ENCODE measurements around the gene PRRG2.

PRRG2 gene

DNA sequence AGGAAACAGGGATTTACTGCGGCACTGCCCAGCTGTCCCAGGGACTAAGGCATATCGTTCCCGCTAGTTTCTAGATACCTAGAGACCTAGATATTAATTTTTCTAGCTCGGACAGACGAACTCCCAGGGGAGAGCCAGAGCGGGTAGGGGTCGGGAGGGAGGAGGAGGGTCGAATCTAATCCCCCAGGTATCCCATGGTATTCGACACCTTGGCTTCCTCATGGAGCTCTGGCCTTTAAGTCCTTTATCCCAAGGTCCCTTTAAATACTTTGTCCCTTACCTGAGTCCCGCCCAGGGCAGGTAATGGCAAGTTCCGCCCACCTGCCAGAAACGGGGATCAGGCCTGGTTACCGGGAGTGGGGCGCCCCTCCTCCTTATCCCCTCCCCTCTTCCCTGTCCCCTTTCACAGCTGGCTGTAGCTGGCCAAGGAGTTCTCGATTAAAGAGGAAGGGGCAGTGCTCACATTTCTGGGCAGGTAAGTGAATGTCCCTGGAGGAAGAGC is at the start of gene PRRG2:
PRRG2 (plus strand) TSS at position 310 of the 502 bp plus-strand sequence. CDS start 1,904 bp downstream, outside the sequence.
- no peak for DNase-seq

DNA sequence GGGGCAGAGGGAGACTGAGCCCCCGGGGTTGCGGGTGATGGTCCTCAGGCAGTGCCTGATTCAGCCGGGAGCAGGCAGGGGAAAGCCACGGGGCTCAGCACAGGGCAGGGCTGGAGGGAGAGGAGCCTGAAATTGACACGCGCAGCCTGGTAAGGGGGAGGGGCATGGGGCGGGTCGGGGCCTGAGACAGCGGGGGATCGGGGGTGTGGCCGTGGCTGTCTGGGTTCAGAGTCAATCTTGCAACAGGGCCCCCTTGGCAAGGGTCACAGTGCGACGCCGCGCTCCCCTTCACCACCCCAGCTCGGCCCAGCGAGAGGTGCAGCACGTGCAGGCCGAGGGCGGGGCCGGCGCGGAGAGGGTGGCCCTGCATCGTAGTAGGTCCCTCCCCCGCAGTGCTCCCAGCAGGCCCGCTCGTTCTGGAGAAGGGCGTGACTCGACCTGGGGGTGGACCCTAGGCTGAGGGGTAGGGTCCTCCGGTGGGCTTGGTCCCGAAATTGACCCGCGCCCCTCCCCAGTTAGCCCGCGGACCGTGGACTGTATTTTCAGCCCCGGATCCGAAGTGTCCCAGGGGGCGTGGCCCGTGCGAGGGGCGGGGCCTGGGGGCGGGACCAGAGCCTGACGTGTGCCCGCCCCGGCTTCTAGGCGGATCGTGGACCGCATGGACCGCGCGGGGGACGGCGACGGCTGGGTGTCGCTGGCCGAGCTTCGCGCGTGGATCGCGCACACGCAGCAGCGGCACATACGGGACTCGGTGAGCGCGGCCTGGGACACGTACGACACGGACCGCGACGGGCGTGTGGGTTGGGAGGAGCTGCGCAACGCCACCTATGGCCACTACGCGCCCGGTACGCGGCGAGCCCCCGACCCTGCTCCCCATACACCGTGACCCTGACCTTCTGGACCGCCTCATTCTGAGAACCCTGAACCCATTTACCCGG is 47.3 kb upstream of the PRRG2 start:
- DNase-seq, result no peak

DNA sequence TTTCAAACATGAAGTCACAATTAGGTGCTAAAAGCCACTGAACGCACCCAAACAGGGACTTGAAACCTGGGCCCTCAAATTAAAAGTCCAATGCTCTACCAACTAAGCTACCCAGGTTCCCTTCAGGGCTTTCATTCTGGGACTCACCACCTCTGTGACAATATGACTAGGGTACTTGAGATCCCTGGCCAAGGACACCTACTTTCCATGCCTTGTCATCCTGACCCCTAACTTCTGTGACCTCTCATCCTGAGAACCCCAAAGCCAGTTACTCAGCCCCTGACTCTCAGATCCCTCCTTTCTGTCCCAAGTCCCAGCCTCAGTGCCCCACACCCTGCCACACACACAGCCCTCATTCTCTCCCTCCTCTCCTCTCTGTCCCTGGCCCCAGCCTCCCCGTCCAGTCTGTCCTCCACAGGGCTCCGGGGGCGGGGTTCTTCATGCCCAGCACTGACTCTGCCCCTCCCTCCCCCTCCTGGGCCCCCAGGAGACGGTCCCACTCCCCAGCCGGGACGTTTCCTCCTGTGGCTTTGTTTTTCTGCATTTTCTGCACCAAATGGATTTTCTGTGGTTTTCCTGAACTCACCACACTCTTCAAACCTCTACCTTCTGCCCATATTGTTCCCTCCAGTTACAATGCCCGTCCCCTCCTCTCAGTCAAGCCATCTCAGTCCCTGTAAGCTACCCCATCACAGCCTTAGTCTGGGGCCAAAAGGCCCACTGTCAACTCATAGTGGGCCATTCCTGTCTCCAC is 46.3 kb upstream of the PRRG2 start:
- no peak for DNase-seq

DNA sequence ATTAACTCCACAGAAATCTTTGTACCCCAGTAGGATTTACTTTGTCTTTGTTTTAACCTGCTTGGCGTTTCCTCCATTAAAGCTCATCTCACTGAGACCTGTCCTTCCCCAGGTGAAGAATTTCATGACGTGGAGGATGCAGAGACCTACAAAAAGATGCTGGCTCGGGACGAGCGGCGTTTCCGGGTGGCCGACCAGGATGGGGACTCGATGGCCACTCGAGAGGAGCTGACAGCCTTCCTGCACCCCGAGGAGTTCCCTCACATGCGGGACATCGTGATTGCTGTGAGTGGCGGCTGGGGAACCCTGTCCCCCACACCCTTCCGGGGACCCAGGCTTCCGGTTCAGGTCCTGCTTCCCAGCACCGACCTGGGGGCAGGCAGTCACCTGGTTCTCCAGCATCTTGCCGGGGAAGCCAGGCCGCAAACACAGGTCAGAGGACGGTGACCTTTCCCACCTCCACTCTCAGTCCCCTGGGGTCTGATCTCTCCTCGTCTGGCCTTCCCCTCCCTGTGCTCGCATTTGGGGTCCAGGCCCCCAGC is 44.1 kb upstream of the PRRG2 start:
- DNase-seq, result no peak

DNA sequence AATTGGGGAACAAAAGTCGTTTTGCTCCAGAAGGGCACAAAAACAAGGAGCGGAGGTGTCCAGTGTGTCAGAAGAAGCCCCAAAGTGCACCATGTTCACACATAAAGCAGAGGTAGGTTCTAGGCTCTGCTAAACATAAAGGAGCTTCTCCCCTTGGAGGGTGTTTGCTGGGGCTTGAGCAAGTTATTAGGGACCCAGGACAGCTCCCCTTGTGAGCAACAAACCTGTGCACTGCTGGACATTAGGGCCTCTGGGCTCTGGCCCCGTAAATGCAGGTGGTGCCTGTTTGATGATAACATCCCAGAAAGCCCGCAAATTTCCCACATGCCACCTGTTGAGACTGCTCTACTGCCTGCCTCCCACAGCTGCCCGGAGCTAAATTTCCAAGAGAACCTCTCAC is 42.5 kb upstream of the PRRG2 start:
- DNase-seq, result no peak

DNA sequence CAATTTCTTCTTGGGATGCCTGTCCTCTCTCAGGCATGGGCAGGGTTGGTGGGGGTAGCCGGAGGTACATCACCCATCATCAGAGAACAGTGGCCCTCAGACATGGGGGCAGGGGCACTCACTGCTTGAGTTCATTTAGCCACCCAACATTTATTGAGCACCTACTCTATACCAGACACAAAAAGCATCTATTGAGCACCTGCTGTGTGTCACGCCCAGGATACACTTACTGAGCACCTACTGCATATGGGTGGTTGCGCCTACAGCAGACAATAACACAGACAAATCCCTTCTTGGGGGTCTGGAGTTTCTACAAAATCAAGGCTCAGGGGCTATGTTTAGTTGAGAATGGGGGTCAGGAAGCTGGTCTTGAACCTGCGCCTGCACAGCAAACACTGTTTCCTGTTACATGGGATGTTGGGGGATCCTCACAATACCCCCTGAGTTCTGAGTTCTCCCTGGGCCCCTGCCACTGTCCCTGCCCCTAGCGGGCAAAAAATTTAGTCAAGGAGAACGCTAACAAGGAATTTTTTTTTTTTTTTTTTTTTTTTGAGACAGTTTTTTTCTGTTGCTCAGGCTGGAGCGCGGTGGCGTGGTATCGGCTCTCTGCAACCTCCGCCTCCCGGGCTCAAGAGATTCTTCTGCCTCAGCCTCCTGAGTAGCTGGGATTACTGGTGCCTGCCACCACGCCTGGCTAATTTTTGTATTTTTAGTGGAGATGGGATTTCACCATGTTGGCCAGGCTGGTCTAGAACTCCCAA is 41.7 kb upstream of the PRRG2 start:
- no peak for DNase-seq

DNA sequence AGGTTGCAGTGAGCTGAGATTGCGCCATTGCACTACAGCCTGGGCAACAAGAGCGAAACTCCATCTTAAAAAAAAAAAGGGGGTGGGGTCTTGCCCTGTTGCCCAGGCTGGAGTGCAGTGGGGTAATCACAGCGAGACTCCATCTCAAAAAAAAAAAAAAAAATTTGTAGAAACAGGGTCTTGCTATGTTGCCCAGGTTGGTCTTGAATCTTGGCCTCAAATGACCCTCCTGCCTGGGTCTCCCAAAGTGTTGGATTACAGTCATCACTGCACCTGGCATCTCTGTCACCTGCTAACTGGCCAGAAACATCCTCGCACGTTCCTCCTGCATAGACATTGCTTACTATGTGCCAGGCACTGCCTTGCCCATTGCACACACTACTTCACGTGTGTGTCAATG is 39.2 kb upstream of the PRRG2 start:
- no peak for DNase-seq

DNA sequence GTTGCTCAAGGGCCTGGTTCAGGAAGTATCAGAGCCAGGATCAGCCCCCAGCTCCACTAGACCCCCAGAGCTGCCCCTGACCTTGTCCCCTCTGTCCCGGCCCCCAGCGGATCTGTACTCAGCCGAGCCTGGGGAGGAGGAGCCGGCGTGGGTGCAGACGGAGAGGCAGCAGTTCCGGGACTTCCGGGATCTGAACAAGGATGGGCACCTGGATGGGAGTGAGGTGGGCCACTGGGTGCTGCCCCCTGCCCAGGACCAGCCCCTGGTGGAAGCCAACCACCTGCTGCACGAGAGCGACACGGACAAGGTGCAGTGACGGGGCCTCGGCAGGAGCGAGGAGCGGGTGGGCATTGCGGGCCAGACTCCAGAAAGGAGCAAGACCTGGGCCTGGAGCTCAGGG is 38.7 kb upstream of the PRRG2 start:
- no peak for DNase-seq

DNA sequence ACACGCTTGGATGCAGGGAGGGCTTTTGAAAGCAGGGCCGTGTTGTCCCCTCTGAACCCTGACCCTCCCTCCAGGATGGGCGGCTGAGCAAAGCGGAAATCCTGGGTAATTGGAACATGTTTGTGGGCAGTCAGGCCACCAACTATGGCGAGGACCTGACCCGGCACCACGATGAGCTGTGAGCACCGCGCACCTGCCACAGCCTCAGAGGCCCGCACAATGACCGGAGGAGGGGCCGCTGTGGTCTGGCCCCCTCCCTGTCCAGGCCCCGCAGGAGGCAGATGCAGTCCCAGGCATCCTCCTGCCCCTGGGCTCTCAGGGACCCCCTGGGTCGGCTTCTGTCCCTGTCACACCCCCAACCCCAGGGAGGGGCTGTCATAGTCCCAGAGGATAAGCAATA is 38.1 kb upstream of the PRRG2 start:
- DNase-seq, result no peak

DNA sequence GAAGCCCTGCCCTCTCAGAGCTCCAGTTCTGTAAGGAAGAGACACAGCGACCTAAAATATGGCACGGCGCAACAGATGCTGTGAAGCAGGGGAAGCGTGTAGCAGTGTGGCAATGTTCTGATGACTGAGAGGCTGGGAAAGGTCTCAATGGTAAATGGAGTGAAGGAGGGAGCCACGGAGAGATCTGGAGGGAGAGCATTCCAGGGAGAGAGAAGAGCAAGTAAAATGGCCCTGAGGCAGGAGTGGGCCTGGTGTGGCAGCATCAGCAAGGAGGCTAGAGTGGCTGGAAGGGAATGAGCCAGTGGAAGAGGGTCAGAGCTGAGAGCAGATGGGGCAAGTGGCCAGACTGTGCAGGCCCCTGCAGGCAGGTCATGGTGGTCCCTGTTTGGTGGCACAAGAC is 37.0 kb upstream of the PRRG2 start:
- DNase-seq, result no peak

DNA sequence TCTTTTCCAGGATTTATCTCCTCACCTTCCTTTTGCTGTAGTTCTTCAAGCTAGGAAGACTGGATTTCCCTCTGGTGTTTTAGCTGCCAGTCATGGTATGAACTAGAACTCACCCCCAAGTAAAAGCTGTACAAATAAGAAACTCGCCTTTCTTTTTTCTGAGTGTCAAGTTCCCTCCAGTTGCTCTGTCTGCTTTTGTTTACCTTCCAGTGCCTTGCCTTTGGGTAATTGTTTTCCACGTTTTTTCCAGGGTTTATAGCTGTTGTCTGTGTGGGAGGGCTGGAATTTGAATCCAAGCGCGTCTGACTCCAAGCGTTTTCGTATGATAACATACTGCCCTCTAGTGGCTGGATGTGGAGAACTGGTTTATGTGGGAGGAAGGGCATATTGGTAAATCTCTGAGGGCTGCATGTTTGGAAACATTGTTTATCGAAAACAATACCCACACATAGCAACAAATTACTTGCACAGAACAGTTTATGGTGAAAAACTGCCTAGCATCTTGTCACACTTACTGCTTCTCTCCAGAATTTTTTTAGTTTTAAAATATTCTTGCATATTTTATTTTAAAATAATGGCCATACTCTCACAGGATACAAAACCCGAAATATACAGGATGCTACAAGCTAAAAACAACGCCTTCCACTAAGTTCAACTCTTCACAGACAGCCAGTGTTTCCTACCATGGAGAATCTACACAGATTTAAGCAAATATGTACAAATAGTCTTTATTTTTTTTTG is 34.1 kb upstream of the PRRG2 start:
- no peak for DNase-seq

DNA sequence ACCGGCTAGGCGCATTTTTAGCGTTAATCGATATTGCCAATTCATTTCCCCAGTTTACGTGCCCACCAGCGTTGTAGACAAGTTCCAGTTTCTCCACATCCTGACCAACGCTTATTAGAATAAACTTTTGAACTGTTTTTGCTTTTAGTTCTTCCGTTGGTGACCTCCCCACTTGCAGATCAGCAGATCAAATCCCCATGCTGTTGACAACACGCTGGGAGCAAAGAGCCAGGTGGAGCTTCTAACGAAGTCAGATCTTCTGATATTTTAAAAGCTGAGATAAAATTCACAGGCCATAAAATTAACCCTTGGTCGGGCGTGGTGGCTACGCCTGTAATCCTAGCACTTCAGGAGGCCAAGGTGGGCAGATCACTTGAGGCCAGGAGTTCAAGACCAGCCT is 32.1 kb upstream of the PRRG2 start:
- no peak for DNase-seq

DNA sequence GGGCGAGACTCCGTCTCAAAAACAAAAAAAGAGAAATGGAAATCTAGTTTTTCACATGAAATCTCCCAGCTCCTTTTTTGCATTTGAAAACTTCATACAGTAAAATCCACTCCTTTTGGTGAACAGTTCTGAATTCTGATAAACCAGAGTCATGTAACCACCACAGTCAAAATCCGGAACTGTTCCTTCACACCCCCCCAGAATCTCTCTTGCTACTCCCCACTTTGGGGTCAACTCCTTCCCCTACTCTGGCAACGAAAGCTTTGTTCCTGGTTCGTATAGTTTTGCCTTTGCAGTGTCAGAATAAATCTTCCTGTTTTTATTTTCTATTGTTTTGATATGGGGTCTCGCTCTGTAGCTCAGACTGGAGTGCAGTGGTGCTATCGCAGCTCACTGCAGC is 29.6 kb upstream of the PRRG2 start:
- no peak for DNase-seq

DNA sequence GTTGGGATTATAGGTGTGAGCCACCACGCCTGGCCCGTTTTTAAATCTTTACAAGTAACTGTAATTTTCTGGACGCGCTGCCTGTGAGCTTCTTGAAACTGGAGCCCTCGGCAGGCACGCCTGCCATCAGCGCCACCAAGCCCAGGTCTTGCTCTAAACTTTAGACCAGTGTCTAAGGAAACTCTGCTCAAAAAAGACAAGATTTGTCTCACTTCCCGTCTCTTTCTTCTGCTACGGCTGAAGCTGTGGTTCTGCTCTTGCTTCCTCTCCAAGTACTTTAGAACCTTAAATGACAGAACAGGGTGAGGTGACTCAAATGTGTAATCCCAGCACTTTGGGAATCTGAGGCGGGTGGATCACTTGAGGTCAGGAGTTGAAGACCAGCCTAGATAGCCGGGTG is 28.4 kb upstream of the PRRG2 start:
- no peak for DNase-seq

DNA sequence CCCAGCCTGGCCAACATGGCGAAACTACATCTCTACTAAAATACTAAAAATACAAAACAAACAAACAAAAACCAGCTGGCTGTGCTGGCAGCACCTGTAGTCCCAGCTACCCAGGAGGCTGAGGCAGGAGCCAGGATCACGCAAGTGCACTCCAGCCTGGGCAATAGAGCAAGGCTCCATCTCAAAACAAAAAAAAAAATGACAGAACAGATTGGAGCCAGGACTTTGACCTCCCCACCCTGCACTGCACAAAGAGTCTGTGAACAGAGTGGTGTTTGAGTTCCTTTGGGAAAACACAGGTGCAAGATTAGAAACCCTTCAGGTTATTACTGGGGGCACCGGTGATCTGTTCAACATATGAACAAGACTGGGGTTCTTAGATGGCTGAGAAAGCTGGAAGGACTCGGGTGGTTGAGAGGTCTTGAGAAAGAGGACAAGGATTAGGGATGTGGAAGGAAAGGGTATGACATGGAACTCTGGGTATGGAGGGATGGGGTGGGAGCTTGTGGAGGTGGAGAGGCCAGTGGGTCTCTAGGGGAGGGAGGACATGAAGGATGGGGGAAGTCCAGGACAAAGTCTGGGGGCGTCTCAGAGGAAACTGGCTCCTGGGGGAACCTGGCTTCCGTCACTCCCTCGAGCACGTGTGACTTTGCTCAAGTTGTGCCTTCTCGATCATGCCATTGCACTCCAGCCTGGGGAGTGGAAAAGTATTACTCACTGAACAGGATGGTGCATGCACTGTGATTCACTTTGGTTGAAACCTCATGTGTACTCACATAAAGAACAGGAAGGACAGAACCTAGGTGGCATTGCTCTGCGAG is 27.5 kb upstream of the PRRG2 start:
- DNase-seq, result no peak

DNA sequence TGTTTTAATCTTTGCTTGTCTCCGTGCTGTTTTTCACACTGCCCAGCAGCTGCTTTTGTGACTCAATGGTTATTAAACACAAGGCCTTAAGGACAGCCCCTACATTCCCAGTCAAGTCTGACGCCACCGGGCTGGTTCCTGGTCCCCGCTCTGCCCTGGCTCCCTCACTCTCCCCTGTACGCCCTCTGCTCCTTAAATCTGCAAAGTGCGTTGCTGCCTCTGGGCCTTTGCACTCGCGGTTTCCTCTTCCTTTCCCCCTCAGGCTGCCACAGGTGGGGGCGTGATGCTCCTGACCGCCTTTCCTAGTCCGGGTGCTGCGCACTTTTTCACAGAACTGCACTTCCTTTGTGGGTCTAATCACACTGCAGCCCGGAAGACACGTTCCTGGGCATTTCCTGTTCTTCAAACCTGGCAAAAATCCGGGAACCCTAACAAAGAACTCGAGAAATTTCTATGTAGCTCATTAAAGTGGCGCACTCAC is 26.4 kb upstream of the PRRG2 start:
- DNase-seq, result no peak

DNA sequence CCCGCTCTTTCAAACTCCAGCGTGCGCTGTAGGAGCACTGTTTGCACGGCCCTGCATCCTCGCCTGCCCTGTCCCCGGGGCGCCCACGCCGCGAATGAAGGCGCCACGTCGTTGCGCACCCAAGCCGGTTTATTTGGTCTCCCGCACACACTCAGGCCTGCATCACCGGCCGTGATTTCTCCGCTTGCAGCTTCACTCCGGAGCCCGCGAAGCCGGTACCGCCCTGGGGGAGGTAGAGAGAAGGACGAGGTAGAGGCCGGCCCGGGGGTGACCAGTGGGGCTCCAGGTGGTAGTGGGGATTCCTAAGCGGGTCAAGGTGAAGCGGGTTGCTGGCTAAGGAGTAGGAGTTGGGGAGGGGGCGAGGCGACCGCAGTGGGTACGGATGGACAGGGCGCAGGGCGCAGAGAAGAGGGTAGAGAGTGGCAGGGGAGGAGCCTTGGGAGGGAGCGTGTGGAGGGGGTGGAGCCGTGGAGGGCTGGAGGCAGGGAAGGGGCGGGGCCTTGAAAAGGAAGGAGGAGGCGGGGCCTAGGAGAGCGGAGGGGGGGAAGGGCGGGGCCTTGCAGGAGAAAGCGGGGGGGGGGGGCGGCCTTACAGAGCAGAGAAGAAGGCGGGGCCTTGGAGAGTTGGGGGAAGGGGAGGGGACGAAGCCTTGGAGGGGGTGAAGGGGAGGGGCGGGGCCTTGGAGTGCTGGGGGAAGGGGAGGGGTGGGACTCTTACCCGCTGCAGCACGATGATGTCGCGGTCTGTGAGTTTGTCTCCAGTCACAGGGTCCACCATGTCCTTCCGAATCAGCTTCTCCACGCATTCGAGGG is 25.3 kb upstream of the PRRG2 start:
- no peak for DNase-seq

DNA sequence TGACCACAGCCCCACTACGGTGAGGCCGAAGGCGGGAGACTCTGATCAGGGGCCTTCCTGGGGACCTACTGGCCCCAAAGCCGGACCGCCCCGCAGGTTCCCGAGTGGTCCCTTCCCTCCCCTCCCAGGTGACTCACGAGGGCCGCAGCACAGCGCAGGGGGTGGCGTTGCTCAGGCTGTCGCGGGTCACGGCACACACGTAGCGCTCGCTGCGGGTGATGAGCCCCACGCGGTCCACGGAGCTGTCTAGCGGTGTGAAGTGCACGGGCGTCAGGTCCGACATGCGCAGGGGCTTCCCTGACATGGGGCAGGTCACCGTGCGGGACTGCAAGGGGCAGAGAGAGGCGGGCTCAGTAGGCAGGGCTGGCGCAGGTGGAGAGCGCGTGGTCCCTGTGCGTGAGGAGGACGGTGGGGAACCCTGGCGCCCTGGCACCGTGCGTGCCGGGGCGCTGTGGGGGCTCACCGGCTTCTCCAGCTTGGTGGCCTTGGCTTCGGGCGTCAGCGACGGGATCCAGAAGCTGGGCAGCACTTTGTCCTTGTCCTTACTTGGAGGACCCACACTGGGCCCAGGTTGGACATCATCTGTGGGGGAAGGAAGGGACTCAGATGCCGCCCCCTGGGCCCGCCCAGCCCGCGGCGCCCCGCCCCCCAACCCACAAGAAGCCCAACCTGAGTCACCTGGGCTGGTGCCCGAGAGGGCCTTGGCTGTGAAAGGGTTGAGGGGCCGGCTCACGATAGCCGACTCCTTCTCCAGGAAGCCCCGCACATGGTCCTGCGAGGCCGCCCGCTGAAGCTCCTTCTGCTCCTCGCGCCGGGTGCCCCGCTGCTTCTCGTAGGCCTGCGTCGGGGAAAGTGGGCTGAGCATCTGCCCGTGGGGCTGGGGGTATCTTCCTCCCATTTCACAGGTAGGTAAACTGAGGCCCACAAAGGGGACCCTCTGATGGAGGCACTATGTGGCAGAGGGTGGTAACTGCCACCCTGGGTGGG is 24.4 kb upstream of the PRRG2 start:
- no peak for DNase-seq

All from NCI-H524 treated with DMSO at 0.1 percent for 48 hours (cell line).